ENCODE results near the gene FAM89B. TPM values are rescaled to one million over a fixed set of nuclear protein-coding genes. Genes with fewer than 3 reads are reported as not detected.
A peak's percentile ranks its signal among the peaks of the same experiment; 100 is the strongest.

The FAM89B gene
- total RNA-seq, 2 experiments from 2014 or later: 36.6 to 54.2 TPM

GRCh38 chr11:65619281-65619928 is 47.1 kb downstream of the FAM89B start:
- DNase-seq: no peak
- CTCF ChIA-PET: interaction anchor here (1.4 kb wide), 1 partner anchor 33 kb away, joined by 3 read pairs; no protein-coding TSS in a partner anchor
- peaks cover 27% of the 10 kb centered on the region for H3K36me3 Mint-ChIP-seq
- H3K4me3 Mint-ChIP-seq: no peak overlapping the region
- no peaks in the 10 kb centered on the region for H3K9me3 Mint-ChIP-seq (ENCODE audit: low read depth)
- no peak for ATAC-seq
- peaks cover 19% of the 10 kb centered on the region for H3K4me1 Mint-ChIP-seq
- no peaks in the 10 kb centered on the region for H3K27me3 Mint-ChIP-seq
- H3K27ac Mint-ChIP-seq: no peak overlapping the region

DNA sequence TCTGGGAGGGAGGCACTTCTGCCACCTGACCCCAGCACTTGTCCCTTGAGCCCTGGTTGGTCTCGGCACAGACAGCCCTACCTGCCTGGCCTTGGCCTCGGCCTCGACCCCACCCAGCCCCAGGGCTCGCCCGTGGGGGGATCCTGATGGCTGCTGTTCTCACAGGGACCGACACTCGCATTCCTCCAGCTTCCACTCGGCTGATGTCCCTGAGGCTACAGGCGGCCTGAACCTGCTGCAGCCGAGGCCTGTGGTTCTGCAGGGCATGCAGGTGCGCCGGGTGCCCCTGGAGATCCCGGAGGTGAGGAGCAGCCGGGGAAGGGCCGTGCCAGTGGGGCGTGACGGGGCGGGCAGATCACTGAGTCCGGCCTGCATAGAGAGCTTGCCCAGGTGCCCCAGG is 48.3 kb downstream of the FAM89B start:
- peaks cover 29% of the 10 kb centered on the region for H3K36me3 Mint-ChIP-seq
- no peak for DNase-seq
- no peaks in the 10 kb centered on the region for H3K9me3 Mint-ChIP-seq (ENCODE audit: low read depth)
- no peak overlapping the region for H3K27ac Mint-ChIP-seq
- peaks cover 19% of the 10 kb centered on the region for H3K4me1 Mint-ChIP-seq
- CTCF ChIA-PET: no interaction called here
- no peak overlapping the region for H3K4me3 Mint-ChIP-seq
- ATAC-seq: no peak
- no peaks in the 10 kb centered on the region for H3K27me3 Mint-ChIP-seq

- H3K4me3 Mint-ChIP-seq: no peak overlapping the region
Observed at GRCh38 chr11:65621460-65621859, 49.1 kb downstream of the FAM89B start.

GRCh38 chr11:65622011-65622410 is 49.7 kb downstream of the FAM89B start:
- DNase-seq (no peak), ATAC-seq (no peak)
- H3K27me3 Mint-ChIP-seq: no peaks in the 10 kb centered on the region
- no peaks in the 10 kb centered on the region for H3K9me3 Mint-ChIP-seq (ENCODE audit: low read depth)
- H3K4me3 Mint-ChIP-seq: no peak overlapping the region
- H3K36me3 Mint-ChIP-seq: peaks cover 26% of the 10 kb centered on the region
- CTCF ChIA-PET: no interaction called here
- peaks cover 11% of the 10 kb centered on the region for H3K4me1 Mint-ChIP-seq
- no peak overlapping the region for H3K27ac Mint-ChIP-seq

More at GRCh38 chr11:65621460-65621859, 49.1 kb downstream of the FAM89B start:
- Mint-ChIP-seq H3K27me3 (no peaks in the 10 kb centered on the region), H3K27ac (no peak overlapping the region), H3K4me1 (peaks cover 17% of the 10 kb centered on the region), H3K36me3 (peaks cover 32% of the 10 kb centered on the region), H3K9me3 (ENCODE audit: low read depth) (no peaks in the 10 kb centered on the region)
- CTCF ChIA-PET: no interaction called here
- no peak for ATAC-seq
- DNase-seq: no peak

DNA sequence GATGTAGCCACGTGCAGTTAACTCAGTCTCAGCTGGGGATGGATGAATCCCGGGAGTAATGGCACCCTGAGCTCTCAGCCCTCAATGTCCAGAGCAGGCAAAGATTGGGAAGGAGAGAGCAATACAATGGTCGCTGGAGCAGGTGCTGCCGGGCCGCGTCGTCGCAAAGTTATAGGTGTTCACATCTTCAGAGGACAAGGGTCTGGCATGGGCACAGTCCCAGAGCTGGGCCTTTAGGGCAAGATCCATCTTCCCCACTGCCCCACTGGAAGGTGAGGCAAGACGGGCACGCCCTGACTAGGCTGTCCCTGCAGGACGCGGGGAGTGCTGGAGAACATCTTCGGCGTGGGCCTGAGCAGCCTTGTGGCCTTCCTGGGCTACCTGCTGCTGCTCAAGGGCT is 50.8 kb downstream of the FAM89B start:
- no peak for ATAC-seq
- no peaks in the 10 kb centered on the region for H3K27me3 Mint-ChIP-seq
- no peaks in the 10 kb centered on the region for H3K9me3 Mint-ChIP-seq (ENCODE audit: low read depth)
- CTCF ChIA-PET: interaction anchor here (0.6 to 1.2 kb wide), 2 partner anchors 14 to 89 kb away, joined by 3 to 4 read pairs; partner anchors contain the start of gene KAT5
- H3K36me3 Mint-ChIP-seq: peaks cover 23% of the 10 kb centered on the region
- DNase-seq: no peak
- H3K27ac Mint-ChIP-seq: peak overlapping the region; percentile 45
- peaks cover 3% of the 10 kb centered on the region for H3K4me1 Mint-ChIP-seq
- H3K4me3 Mint-ChIP-seq: no peak overlapping the region

Other genes with a start within 250 kb of the FAM89B start
- gene DPF2, start 238.7 kb upstream of the FAM89B start, total RNA-seq: 10 to 100 TPM; 81.4 to 87.2 TPM
- gene TIGD3, start 217.8 kb upstream of the FAM89B start, total RNA-seq: 1 to 10 TPM; 1.1 TPM
- gene SLC25A45, start 189.9 kb upstream of the FAM89B start, total RNA-seq: 10 to 100 TPM; 19.4 to 25.1 TPM
- 10 to 100 TPM; 52.0 to 56.7 TPM for gene FRMD8, start 185.9 kb upstream of the FAM89B start, total RNA-seq
- 100 to 1,000 TPM; 525 to 618 TPM for gene NEAT1, start 149.7 kb upstream of the FAM89B start, total RNA-seq
- gene MALAT1, start 73.5 kb upstream of the FAM89B start, total RNA-seq: 1,000 to 10,000 TPM; 4,026 to 5,234 TPM
- 10 to 100 TPM; 68.0 to 76.7 TPM for gene SCYL1, start 47.5 kb upstream of the FAM89B start, total RNA-seq
- gene LTBP3, start 14.2 kb upstream of the FAM89B start, total RNA-seq: 10 to 100 TPM; 46.2 to 46.8 TPM
- gene ZNRD2, start 2.1 kb upstream of the FAM89B start, total RNA-seq: 10 to 100 TPM; 42.1 to 45.5 TPM
- 100 to 1,000 TPM; 138 to 140 TPM for gene EHBP1L1, start 3.5 kb downstream of the FAM89B start, total RNA-seq
- gene KCNK7, start 23.3 kb downstream of the FAM89B start, total RNA-seq: 1 to 10 TPM in 1 of 2 experiments, under 1 TPM in 1; 0.80 to 1.1 TPM
- 10 to 100 TPM; 71.0 to 73.3 TPM for gene MAP3K11, start 41.7 kb downstream of the FAM89B start, total RNA-seq
- 10 to 100 TPM; 54.9 to 57.1 TPM for gene PCNX3, start 43.2 kb downstream of the FAM89B start, total RNA-seq
- 100 to 1,000 TPM; 188 to 267 TPM for gene SIPA1, start 65.6 kb downstream of the FAM89B start, total RNA-seq
- 10 to 100 TPM; 81.3 to 82.0 TPM for gene RELA, start 90.4 kb downstream of the FAM89B start, total RNA-seq
- 10 to 100 TPM; 62.0 to 69.8 TPM for gene KAT5, start 139.7 kb downstream of the FAM89B start, total RNA-seq
- 100 to 1,000 TPM in 1 of 2 experiments, 10 to 100 TPM in 1; 90.5 to 109 TPM for gene RNASEH2C, start 148.3 kb downstream of the FAM89B start, total RNA-seq
- gene AP5B1, start 208.4 kb downstream of the FAM89B start, total RNA-seq: 10 to 100 TPM; 25.0 to 25.8 TPM
- not detected for gene OVOL1, start 214.5 kb downstream of the FAM89B start, total RNA-seq

Data from activated CD8-positive, alpha-beta memory T cell treated with anti-CD3 and anti-CD28 coated beads, Interleukin-2, amount 10 ng/mL, durations not matched to agents 7 days and 5 days (primary cell).